ENCODE measurements around the gene LRTM2.

DNA sequence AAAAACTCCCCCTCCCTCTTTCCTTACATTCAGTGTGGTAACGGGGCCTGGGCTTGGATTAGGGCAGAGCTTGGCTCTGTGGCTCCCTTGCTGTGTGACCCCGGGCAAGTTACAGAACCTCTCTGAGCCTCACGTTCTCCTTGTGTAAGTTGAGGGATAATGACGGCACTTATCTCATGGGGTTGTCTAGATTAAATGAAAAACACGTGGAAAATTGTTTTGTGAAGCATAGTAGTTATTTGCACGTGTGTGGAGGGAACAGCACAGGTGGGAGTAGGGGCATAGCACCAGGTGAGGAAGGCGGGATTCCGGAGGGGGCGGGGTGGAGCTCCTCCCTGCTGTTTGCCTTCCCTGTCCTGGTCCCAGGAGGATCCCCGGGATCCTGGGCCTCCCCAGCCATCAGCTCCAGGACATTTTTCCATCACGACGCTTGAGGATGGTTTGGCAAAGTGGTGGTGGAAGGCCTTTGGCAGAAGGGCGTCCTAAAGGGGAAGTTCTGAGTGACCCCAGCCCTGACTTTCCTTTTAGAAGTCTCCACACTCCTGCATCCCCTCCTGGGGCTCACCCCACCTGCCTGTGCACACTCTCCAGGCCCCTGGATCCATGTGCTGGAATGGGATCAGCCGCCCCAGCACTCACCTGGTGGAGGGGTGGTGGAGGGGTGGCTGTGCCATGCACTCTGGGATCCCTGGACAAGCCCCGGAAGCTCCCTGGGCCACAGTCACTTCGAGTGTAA lies 22.7 kb downstream of the LRTM2 start:
- TF ChIP-seq, protein P1, sequence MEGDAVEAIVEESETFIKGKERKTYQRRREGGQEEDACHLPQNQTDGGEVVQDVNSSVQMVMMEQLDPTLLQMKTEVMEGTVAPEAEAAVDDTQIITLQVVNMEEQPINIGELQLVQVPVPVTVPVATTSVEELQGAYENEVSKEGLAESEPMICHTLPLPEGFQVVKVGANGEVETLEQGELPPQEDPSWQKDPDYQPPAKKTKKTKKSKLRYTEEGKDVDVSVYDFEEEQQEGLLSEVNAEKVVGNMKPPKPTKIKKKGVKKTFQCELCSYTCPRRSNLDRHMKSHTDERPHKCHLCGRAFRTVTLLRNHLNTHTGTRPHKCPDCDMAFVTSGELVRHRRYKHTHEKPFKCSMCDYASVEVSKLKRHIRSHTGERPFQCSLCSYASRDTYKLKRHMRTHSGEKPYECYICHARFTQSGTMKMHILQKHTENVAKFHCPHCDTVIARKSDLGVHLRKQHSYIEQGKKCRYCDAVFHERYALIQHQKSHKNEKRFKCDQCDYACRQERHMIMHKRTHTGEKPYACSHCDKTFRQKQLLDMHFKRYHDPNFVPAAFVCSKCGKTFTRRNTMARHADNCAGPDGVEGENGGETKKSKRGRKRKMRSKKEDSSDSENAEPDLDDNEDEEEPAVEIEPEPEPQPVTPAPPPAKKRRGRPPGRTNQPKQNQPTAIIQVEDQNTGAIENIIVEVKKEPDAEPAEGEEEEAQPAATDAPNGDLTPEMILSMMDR (IDR thresholded peaks at IDR 0.05; ENCODE audit: low read depth, low read length, missing input control): no peak
- TF ChIP-seq, protein P2, sequence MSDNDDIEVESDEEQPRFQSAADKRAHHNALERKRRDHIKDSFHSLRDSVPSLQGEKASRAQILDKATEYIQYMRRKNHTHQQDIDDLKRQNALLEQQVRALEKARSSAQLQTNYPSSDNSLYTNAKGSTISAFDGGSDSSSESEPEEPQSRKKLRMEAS (IDR thresholded peaks at IDR 0.05): no peak
- TF ChIP-seq TAF1 (conservative IDR thresholded peaks at IDR 0.05) (no peak), JUND (IDR thresholded peaks at IDR 0.05) (no peak), YY1 (IDR thresholded peaks at IDR 0.05) (no peak), FOXA2 (IDR thresholded peaks at IDR 0.05) (no peak), RAD21 (IDR thresholded peaks at IDR 0.05) (no peak), GABPA (IDR thresholded peaks at IDR 0.05 in 1 of 2, conservative IDR thresholded peaks at IDR 0.05 in 1 of 2) (no peak)
- TF ChIP-seq, protein P3, sequence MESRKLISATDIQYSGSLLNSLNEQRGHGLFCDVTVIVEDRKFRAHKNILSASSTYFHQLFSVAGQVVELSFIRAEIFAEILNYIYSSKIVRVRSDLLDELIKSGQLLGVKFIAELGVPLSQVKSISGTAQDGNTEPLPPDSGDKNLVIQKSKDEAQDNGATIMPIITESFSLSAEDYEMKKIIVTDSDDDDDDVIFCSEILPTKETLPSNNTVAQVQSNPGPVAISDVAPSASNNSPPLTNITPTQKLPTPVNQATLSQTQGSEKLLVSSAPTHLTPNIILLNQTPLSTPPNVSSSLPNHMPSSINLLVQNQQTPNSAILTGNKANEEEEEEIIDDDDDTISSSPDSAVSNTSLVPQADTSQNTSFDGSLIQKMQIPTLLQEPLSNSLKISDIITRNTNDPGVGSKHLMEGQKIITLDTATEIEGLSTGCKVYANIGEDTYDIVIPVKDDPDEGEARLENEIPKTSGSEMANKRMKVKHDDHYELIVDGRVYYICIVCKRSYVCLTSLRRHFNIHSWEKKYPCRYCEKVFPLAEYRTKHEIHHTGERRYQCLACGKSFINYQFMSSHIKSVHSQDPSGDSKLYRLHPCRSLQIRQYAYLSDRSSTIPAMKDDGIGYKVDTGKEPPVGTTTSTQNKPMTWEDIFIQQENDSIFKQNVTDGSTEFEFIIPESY (IDR thresholded peaks at IDR 0.05): no peak
- TF ChIP-seq, protein P4, sequence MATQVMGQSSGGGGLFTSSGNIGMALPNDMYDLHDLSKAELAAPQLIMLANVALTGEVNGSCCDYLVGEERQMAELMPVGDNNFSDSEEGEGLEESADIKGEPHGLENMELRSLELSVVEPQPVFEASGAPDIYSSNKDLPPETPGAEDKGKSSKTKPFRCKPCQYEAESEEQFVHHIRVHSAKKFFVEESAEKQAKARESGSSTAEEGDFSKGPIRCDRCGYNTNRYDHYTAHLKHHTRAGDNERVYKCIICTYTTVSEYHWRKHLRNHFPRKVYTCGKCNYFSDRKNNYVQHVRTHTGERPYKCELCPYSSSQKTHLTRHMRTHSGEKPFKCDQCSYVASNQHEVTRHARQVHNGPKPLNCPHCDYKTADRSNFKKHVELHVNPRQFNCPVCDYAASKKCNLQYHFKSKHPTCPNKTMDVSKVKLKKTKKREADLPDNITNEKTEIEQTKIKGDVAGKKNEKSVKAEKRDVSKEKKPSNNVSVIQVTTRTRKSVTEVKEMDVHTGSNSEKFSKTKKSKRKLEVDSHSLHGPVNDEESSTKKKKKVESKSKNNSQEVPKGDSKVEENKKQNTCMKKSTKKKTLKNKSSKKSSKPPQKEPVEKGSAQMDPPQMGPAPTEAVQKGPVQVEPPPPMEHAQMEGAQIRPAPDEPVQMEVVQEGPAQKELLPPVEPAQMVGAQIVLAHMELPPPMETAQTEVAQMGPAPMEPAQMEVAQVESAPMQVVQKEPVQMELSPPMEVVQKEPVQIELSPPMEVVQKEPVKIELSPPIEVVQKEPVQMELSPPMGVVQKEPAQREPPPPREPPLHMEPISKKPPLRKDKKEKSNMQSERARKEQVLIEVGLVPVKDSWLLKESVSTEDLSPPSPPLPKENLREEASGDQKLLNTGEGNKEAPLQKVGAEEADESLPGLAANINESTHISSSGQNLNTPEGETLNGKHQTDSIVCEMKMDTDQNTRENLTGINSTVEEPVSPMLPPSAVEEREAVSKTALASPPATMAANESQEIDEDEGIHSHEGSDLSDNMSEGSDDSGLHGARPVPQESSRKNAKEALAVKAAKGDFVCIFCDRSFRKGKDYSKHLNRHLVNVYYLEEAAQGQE (IDR thresholded peaks at IDR 0.05): no peak

Measured in liver (tissue), 3 donors.